ENCODE results near the gene TSPAN7.
A peak's percentile ranks its signal among the peaks of the same experiment; 100 is the strongest.

TSPAN7 gene

DNA sequence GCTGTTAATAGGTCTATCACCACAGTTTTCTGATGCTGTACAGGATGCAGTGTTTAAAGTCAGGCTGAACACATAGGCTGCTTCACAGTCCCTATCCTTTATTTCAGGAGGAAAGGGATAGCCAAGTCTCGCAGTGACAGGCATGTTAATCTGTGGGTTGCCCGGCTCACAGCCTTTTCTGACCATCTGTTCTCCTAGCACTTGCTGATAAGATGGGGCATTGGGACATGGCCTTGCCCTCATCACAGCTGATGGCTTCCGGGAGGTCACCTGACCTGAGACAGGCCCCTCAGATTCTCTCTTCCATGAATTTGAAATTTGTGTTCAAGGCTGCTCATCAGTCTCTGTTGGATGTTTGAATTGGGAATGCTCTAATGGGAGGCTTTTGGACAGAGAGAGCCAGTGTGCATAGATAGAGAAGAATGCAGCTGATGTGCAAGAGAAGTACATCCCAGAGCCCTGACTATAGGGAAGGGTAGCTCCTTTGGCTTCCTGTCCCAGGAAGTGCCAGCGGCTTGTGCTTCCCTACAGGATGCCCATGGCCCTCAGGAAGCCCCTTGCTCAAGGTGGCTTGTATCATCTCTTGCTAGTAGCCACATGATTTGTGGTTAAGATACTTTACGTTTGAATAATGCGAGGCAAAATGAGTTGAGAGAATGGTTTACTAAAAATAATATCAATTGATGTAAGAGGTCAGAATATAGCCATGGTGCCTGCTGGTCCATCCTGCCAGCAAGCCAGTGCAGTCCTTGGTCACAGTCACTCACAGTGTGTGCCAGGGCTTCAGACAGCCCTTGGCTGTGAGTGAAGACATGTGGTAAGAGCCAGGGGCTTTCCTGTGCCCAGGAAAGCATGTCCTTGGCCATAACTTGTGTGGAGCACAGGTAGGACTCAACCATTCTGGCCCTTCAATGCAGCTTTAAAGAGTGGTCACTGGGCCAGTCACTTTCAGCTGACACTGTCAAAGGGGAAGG, 88.6 kb downstream of the TSPAN7 start:
- no peak for DNase-seq

DNA sequence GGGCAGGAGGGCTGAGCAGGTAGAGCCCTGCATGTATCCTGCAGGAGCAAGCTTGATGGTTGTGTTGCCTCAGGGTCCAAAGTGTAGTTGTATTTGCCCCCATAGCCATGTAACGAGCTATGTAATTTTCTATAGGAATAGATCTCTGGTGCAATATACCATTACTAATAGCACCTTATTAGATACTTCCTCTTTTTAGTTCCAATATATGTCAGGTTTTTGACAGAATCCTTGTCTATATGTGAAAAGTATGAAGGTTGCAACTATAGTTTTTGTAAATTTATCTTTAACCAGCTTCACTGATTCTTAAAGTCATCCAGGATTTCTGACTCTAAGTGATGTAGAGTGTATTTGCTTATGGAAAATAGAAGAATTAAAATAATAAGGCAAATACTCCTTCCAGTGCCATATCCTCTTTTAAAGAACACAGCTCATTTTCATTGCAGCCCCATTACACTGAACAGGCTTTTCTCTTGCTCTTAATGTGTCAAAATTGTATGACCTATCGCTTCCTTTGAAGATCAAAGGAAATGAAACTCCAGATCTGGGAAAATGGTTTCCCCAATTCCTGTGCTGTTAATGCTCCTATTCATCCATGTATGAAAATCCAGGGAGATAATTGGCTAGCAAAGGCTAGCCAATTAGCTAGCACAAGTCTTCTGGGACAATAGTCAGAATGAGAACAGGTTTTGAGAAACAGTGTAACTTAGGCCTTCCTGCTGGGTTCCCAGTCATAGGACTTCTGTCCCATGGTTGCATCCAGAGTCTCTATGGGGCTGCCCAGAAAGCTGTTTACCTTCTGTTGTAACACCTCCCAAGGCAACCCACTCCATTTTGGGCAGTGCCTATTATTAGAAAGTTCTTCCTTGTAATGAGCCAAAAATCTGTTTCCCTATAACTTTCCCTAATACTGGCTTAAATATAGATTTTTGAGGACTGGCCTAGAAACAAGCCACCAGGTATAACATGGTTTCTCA, 90.6 kb downstream of the TSPAN7 start:
- no peak for DNase-seq

GRCh38 chrX:38652934-38653442, 91.6 kb downstream of the TSPAN7 start:
- no peak for DNase-seq

DNA sequence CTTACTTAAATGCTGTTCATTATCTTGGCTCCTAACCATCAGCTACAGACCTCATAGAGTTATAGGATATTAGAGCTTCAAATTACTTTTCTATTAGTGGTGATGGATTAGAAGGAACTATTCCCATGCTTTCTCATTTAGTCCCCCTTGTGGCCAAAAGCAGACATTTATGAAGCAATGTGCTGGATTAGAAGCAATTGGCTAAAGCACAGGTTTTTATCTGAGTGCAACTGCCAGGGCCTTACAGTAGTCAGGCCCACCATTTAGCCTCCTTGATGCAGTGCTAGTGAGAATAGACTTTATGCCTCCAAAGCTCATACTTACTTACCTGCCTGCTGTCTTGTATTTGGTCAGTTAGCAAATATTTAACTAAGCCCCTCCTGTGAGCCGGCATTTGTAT, 93.0 kb downstream of the TSPAN7 start:
- peak; percentile 7 for DNase-seq

DNA sequence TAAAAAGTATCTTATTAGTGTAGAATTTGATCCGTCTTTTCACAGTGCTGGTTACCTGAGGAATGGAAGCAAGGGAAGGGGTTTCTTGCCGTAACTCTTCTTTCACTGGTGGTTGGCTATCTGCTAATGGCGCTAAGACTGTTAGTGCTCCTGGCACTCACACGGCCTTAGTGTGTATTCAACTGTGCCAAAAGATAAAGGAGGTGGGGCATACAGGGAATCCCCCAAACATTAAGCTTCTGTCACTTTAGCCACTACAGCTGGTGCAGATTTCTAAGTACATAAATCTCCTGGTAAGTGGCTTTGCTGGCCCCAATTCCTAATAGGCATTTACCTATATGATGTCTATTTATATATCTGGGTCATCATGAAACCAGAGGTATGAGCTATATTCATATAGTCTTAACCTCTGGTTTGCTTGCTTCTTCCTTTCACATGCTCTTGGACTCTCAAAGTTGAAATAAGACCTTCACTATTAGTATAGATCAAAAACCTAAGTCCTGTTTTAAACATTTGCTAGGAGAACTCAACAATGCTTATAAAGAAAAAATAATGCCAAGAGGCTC, 95.1 kb downstream of the TSPAN7 start:
- no peak for DNase-seq

DNA sequence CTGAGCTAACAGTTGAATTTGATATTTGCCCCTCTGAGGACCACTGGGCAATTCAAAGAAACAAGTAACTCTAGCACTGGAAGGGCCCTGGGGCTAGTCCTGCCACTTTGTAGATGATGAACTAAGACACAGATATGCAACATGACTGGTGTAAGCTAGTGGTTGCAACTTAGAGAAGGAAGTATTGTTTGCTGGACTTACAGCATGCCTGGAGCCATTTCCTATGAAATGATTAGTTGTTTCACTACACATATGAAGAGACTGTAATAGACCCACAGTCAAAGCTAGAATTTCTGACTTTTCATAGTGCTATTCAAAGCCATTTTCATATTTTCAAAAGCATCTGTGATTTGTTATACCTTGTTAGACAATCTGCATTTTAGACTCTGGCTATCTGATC, 96.2 kb downstream of the TSPAN7 start:
- DNase-seq, result no peak

GRCh38 chrX:38660395-38661102, 99.2 kb downstream of the TSPAN7 start:
- DNase-seq, result no peak

- DNase-seq, result no peak
Observed at GRCh38 chrX:38661103-38661441, 99.7 kb downstream of the TSPAN7 start.

- no peak for DNase-seq
Observed at GRCh38 chrX:38661561-38661960, 100.2 kb downstream of the TSPAN7 start.

DNA sequence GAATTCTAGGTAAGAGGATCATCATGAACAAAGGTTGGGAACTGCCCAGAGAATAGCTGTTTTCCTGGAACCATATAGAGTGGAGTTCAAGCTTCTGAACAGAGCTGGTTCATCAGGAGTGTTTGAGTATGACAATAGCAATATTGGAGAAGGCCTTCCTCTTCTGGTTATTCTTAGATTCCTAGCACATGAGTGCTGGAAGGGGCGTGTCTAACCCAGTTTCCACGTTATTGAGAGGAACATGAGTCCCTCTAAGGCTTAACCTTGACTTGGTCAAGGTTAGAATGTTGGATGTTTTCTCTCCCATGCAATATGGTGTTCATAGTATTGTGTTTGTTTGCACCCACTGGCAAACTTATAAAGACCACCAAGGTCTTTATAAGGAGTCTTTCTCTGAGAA, 101.3 kb downstream of the TSPAN7 start:
- no peak for DNase-seq

GRCh38 chrX:38664285-38664684, 102.9 kb downstream of the TSPAN7 start:
- DNase-seq, result no peak

GRCh38 chrX:38666909-38667308, 105.6 kb downstream of the TSPAN7 start:
- no peak for DNase-seq

DNA sequence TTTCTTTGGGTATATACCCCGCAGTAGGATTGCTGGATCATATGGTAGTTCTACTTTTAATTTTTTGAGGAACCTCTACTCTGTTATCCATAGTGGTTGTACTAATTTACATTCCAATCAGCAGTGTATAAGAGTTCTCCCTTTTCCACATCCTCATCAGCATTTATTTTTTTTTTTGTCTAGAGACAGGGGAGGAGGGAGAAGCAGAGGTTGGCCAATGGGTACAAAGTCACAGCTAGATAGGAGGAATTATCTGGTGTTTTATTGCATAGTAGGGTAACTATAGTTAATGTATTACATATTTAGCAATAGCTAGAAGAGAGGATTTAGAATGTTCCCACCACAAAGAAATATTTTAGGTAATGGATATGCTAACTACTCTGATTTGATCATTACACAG, 107.4 kb downstream of the TSPAN7 start:
- DNase-seq, result no peak

GRCh38 chrX:38669428-38669827, 108.1 kb downstream of the TSPAN7 start:
- DNase-seq, result peak; percentile 22

DNA sequence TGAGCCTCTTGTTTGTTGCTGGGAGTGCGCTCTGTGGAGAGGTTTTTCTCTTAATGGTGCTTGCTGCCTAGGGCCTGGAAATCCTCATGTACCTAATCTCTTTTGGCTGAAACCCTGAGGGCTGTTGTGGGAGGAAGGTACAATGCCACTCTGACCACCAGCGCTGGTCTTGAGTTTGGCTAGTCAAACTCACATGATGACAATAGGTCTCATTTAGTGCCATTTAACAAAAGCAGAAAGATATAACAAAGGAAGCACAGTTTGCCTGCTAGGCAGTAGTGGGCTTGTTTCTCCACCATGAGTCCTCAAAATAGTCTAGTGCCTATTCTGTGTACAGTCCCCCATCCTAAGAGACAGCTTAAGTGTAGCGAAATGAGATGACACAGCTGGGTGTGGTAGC, 111.3 kb downstream of the TSPAN7 start:
- DNase-seq, result no peak

GRCh38 chrX:38675856-38676255, 114.5 kb downstream of the TSPAN7 start:
- no peak for DNase-seq

DNA sequence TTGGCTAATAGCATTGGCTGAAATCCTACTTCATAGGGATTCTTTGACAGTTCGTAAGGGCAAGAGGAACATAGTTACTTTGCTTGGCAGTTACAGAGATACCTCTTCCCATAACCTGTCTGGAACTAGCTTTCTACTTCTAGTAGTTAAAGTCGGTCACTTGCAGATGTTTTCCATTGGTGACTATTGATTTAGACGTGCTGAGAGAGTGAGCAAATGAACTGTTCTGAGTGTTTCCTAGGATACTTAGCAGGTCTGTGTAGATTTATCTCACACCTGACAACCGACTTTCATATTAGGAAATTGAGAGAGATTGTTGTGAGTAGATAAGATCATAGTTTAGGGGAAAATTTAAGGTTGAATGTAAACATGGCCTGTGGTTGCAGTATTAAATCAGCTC, 116.8 kb downstream of the TSPAN7 start:
- DNase-seq, result no peak

- DNase-seq, result no peak
Observed at GRCh38 chrX:38678821-38679220, 117.5 kb downstream of the TSPAN7 start.

- DNase-seq, result no peak
Observed at GRCh38 chrX:38679695-38680094, 118.4 kb downstream of the TSPAN7 start.

GRCh38 chrX:38682095-38682494, 120.8 kb downstream of the TSPAN7 start:
- no peak for DNase-seq

DNA sequence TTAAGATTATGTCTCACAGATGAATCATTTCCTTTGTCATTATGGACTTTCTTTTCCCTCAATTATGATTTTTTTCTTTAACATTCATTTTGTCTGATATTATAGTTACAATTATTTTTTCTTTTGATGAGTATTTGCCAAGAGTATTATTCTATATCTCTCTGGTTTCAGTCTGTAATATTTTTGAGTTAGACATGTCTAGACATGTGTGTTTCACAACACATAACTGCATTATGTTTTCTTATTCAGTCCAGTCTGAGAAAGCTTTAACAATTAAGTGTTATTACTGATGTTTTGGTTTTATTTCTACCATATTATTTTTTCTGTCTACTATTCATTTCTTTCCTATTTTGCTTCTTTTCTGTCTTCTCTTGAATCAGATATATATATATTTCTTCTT, 131.6 kb downstream of the TSPAN7 start:
- DNase-seq, result no peak

DNA sequence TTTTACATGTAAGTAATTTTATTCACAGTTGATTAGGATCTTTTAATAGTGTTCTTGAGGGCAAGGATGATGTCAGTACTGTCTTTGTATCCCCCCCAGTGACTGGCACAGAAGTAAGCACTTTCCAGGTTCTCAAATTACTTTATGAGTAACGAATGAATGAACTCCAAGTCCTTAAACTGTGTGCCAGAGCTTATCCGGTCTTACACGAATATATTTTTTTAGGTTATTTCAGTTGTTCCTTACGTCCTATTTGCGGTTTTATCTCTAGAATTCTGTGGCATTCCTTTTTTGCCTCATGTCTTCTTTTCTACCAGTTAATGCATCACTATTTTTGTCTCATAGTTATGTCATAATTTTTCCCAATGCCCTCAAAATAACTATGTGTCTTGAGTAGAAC, 133.1 kb downstream of the TSPAN7 start:
- DNase-seq, result no peak

DNA sequence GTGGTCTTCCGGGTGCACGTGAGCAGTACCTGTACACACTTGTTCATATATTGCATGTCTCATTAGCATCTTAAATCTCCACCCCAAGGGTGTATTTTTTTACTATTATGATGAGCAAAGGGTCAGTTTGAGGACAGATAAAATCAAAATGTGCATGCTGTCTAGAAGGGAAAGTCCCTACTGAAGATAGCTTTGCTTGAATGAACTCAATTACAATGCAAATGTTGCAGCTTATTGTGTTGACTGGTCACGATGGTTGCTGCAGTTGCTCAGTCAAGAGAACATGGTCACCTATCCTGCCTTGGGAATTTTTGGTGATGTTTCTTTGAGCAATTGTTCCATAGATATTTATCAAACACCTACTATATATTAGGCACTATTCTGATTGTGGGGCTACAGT, 136.1 kb downstream of the TSPAN7 start:
- DNase-seq, result no peak
